ENCODE results near the gene TTLL6.

TTLL6 gene

DNA sequence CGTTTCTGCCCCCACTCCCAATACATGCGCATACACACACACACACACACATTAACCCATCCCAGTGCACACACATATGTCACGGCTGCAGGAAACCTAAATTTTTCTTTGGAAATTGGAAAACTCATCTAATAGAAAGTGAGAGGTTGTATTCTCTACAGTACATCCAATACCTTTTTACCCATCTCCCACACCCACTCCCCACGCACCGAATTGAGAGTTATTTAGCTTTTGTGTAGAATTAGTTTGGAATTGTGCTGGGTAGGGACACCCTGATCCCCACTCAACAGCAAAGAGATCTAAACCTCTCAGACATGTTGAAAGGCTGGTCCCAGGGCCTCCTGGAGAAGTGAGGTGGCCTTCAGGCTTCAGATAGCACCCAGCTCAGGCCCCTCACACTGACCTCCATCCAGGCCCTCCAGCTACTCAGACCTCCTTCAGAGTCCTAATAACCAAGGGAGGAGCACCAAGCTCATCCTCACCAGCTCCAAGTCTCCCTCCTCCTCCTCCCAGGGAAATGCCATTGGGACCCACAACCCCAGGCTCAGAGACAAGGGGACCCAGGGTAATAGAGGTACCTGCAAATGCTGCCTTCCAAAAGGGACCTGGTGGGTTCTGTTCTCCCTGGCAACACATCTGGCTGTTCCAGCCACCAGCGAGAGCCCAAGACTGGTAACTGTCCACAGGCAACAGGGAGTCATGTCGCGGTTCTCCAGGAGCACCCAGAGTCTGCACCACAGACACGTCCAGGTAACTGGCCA lies 89.4 kb downstream of the TTLL6 start:
- Histone ChIP-seq H3K27ac (ENCODE audit: low read depth, low read length) (no peak overlapping the region), H3K27me3 (ENCODE audit: control insufficient read depth, insufficient read depth, low read length) (peaks cover 57% of the 10 kb centered on the region)

DNA sequence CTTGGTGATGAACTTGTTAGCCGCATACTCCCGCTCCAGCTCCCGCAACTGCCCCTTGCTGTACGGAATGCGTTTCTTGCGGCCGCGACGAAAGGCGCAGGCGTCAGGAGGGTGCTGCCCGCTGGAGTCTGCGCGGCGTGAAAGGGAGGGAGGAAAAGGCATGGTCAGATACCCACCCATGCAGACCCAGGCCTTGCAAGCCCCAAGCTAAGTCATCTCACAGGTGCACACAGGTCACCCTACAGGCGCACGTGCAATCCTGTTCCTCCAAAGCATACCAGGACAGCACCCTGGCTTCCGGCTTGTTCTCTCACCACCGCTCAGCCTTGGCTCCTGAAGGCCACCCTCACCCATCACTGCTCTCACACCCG lies 90.1 kb downstream of the TTLL6 start:
- Histone ChIP-seq H3K4me1 (ENCODE audit: control insufficient read depth, insufficient read depth, low read length) (no peaks in the 10 kb centered on the region), H3K36me3 (ENCODE audit: control insufficient read depth, insufficient read depth, low read length) (no peaks in the 10 kb centered on the region), H3K27me3 (ENCODE audit: control insufficient read depth, insufficient read depth, low read length) (peaks cover 60% of the 10 kb centered on the region), H3K4me3 (ENCODE audit: low read length) (no peak overlapping the region), H3K27ac (ENCODE audit: low read depth, low read length) (no peak overlapping the region), H3K9ac (ENCODE audit: low read length) (no peak overlapping the region)

More for the DNA sequence above, 89.4 kb downstream of the TTLL6 start:
- Histone ChIP-seq H3K4me3 (ENCODE audit: low read length) (peak overlapping the region; percentile 66), H3K36me3 (ENCODE audit: control insufficient read depth, insufficient read depth, low read length) (no peaks in the 10 kb centered on the region), H3K9ac (ENCODE audit: low read length) (no peak overlapping the region), H3K4me1 (ENCODE audit: control insufficient read depth, insufficient read depth, low read length) (no peaks in the 10 kb centered on the region)

DNA sequence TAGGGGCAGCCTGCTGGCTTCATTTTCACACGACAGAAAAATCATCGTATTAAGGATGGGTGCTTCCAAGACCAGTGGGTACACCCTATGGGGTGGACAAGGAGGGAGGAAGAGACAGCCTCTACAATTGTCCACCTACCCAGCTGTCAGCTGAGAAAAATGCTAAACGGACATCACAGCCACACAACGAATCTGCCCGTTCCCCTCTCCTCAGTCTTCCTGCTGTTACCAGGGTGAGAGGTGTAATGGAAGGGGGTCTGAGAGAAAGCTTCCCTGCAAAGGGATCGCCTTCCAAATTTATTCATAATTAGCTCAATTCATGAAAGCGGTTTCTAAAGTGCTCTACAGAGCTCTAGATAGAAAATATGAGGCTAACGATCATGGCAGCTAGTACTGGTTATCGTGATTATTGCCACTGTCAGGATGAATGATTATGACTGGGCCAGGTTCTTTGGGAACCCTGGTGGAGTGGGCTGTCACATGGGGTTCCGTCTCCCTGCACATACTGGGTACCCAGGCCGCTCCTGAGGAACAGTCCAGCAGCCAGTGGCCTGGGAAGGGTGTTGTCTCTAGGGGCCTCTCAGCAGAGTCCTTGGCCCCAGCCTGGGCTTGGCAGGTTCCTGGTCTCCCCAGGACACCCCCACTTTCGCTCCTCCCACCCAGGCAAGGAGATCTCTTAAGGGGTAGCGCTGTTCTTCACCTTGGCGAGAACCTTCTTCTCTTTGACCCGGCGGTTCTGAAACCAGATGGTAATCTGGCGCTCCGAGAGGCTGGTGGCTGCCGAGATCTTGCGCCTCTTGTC lies 90.7 kb downstream of the TTLL6 start:
- Histone ChIP-seq H3K4me1 (ENCODE audit: control insufficient read depth, insufficient read depth, low read length) (no peaks in the 10 kb centered on the region), H3K9ac (ENCODE audit: low read length) (no peak overlapping the region), H3K4me3 (ENCODE audit: low read length) (no peak overlapping the region), H3K27me3 (ENCODE audit: control insufficient read depth, insufficient read depth, low read length) (peaks cover 61% of the 10 kb centered on the region), H3K36me3 (ENCODE audit: control insufficient read depth, insufficient read depth, low read length) (no peaks in the 10 kb centered on the region), H3K27ac (ENCODE audit: low read depth, low read length) (no peak overlapping the region)

DNA sequence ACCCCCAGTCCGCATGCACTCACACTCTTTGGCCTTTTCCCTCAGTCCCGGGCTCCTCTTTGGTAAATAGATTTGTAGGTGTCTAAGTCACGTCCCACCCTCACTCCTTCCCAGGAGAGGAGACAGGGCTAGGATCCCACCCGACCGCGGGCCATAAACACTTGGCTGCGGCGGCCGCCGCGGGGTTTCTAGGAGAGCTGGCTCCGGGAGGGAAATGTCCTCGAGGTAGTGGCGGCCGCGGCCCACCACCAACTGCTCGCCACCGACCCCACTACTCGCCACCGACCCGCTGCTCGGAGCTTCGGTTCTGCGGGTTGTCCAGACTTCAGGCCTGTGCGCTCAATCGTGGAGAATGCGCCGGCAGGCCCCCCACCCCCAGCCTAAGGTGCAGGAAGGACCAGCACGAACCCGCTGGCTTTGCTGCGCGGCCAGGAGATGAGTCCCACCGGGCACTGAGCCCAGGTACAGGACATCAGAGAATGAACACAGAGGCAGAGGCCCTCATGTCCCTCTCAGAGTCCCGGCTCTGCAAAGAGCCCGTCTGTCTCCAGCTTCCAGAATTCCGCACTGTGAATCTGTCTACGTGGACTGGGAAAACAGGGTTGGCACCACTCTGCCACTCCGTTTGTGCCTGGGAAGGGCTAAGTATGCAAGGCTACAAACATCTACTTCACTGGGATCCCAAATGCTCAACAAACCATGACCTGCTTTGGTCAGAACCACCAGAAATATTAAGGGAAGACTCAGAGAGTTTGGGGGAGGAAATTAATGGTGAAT lies 91.6 kb downstream of the TTLL6 start:
- Histone ChIP-seq H3K4me3 (ENCODE audit: low read length) (no peak overlapping the region), H3K36me3 (ENCODE audit: control insufficient read depth, insufficient read depth, low read length) (no peaks in the 10 kb centered on the region), H3K4me1 (ENCODE audit: control insufficient read depth, insufficient read depth, low read length) (no peaks in the 10 kb centered on the region), H3K27me3 (ENCODE audit: control insufficient read depth, insufficient read depth, low read length) (peaks cover 67% of the 10 kb centered on the region), H3K9ac (ENCODE audit: low read length) (no peak overlapping the region), H3K27ac (ENCODE audit: low read depth, low read length) (no peak overlapping the region)

DNA sequence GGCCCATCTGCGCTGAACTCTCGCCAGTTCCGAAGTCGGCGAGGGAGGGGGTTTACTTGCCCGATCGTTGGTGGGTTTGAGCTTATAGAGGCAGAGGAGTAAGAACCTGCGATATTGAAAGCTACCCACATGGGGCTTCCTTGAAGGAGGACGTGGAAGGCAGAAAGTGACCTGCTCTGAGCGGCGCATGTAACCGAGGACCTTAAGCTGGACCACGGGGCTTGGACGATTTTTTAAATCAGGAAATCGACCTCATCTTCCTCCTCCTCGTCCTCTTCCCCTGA lies 92.1 kb downstream of the TTLL6 start:
- Histone ChIP-seq H3K4me1 (ENCODE audit: control insufficient read depth, insufficient read depth, low read length) (no peaks in the 10 kb centered on the region), H3K9ac (ENCODE audit: low read length) (no peak overlapping the region), H3K4me3 (ENCODE audit: low read length) (no peak overlapping the region), H3K27ac (ENCODE audit: low read depth, low read length) (no peak overlapping the region), H3K36me3 (ENCODE audit: control insufficient read depth, insufficient read depth, low read length) (no peaks in the 10 kb centered on the region), H3K27me3 (ENCODE audit: control insufficient read depth, insufficient read depth, low read length) (peaks cover 64% of the 10 kb centered on the region)

DNA sequence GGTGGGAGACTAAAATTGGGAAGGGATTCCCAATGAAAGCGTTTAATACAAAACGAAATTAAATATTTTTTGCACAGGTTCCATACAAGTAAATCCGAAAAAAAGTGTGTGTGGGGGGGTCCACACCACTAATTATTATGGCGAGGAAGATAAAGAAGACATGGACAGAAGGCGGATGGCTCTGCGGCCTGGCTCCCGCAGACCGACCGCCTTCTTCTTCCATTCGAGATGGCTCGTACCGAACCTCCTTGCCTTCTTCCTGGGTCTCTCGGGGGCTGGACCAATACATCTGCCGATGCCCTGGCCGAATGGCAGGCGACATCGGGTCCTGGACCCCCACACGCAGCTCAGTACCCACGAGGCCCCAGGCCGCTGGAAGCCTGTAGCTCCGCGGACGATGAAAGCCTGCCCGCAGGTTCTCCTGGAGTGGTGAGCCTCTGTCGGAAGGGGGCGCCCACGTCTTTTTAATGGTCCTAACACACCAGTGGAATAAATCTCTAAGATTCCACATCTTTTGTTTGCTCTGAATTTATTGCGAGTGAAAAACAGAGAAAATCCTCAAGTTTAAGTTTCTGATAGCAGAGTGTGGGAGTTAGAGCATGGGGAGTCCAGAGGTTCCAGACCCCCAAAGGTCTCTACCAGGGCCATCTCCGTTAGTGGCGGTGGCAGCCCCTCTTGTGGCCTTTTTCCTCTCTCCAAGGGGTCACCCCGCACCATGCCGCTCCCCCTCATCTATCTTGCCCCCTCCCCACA lies 92.6 kb downstream of the TTLL6 start:
- Histone ChIP-seq H3K4me3 (ENCODE audit: low read length) (peak overlapping the region; percentile 2), H3K36me3 (ENCODE audit: control insufficient read depth, insufficient read depth, low read length) (no peaks in the 10 kb centered on the region), H3K27ac (ENCODE audit: low read depth, low read length) (no peak overlapping the region), H3K4me1 (ENCODE audit: control insufficient read depth, insufficient read depth, low read length) (no peaks in the 10 kb centered on the region), H3K9ac (ENCODE audit: low read length) (no peak overlapping the region), H3K27me3 (ENCODE audit: control insufficient read depth, insufficient read depth, low read length) (peaks cover 61% of the 10 kb centered on the region)

DNA sequence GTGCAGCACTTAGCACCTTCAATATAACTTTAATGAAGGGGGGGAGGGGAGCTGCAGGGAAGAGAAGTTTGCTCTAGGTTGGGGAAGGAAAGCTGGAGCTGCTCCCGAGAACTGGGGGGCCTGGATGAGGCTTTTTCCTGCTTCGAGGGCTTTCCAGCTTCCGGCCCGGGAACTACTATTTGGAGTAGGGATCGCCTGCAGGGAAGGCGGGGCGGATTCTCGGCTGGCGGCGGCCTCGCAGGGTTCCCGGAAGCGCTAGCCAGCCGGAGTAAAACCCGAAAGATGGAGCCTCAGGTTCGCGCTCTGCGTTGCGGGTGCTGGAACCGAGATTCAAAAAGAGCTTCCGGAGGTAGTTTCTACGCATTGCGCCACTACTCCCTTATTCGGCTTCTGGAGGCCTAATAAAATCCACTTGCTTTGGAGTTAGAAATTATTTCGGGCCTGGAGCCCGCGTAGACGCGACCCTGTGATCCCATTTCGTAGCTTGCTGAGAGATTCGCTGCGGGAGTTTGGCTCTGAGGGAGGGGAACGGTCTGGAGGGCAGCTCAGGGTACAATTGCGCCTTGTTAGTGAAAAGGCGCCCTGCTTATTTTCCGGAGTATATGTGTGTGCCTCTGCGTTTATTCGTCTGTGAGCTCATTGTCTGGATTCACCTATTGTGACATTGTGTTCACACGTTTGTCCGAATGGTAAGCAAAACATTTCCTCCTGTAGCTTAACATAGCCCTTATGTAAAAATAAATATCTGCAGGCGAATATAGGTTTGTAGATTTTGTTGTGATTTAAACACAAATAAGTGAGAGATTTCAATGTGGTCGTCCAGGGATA lies 93.4 kb downstream of the TTLL6 start:
- Histone ChIP-seq H3K27ac (ENCODE audit: low read depth, low read length) (no peak overlapping the region), H3K9ac (ENCODE audit: low read length) (no peak overlapping the region), H3K4me1 (ENCODE audit: control insufficient read depth, insufficient read depth, low read length) (no peaks in the 10 kb centered on the region), H3K36me3 (ENCODE audit: control insufficient read depth, insufficient read depth, low read length) (no peaks in the 10 kb centered on the region), H3K4me3 (ENCODE audit: low read length) (peak overlapping the region; percentile 55), H3K27me3 (ENCODE audit: control insufficient read depth, insufficient read depth, low read length) (peaks cover 64% of the 10 kb centered on the region)

DNA sequence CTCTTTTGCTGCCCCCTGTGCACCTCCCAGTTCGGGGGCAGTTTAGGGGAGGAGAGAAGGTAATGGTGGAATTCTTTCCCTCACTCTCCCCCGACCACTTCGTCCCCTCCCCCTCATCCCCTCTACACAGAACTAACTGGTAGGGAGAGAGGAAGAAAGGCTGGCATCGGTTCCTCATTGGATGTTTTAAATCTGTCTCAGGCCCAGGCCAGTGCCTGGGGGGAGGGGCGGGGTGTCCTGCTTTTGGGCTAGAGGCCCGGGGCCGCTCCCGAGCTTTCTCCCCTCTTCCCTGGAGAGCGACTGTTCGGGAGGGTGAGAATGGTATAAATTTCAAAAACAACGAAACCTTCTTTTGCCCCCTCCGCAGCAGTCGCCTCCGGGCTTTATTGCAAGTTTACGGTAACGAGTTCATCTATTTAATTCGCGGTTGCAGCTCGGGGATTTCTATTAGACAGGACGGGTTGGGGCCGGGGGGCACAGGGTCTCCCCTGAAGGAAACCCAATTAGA lies 94.1 kb downstream of the TTLL6 start, which contains the start of gene PRAC2:
Gene PRAC2 (plus strand): TSS at position 271 of the 508 bp plus-strand sequence. CDS start 1,226 bp downstream, outside the sequence.
- H3K27ac ChIP-seq (ENCODE audit: low read depth, low read length), result no peak within 1 kb of the TSS
- no peaks in the 10 kb centered on the region for H3K36me3 ChIP-seq (ENCODE audit: control insufficient read depth, insufficient read depth, low read length)
- H3K4me1 ChIP-seq (ENCODE audit: control insufficient read depth, insufficient read depth, low read length), result no peaks in the 10 kb centered on the region
- H3K27me3 ChIP-seq (ENCODE audit: control insufficient read depth, insufficient read depth, low read length), result peaks cover 63% of the 10 kb centered on the region
- peak within 1 kb of the TSS; percentile 55 for H3K4me3 ChIP-seq (ENCODE audit: low read length)
- H3K9ac ChIP-seq (ENCODE audit: low read length), result peak within 1 kb of the TSS; percentile 35

DNA sequence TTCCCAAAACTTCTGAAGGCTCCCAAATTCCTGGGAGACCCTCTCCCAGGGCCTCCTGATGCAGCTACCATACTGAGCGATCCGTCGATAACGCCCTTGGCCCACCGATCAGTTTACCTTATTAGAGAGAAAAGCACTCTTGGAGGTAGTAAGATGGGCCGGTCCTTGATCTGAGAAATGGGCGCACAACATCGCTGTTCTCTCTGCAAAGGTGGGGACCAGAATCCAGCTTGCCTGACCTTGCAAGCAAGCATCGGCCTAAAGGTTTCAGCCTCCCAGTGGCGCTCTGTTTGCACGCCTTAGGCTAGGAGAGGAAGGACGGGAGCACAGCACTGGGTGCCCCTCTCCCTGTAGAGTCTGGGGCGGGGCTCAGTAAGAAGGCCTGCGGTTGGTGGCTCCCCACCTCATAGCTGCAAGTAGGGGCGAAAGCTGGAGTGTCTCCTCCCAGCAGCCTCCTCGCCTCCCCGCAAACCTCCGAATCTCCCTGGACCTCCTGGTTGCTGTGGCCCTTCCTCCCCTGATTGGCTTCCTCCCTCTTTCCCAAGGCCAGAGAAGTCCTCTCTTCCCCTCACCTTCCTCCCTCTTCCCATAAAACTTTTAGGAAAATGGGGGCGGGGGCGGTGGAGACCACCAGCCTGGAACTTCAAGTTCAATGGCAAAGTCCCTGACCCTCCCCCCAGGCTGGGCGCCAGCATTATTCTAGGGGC lies 94.7 kb downstream of the TTLL6 start, which contains the start of gene PRAC1:
Gene PRAC1 (minus strand): TSS at position 318 of the 707 bp plus-strand sequence. CDS start 126 bp downstream, at position 192.
- Histone ChIP-seq H3K27ac (ENCODE audit: low read depth, low read length) (no peak within 1 kb of the TSS), H3K27me3 (ENCODE audit: control insufficient read depth, insufficient read depth, low read length) (peaks cover 60% of the 10 kb centered on the region), H3K36me3 (ENCODE audit: control insufficient read depth, insufficient read depth, low read length) (no peaks in the 10 kb centered on the region), H3K4me3 (ENCODE audit: low read length) (peak within 1 kb of the TSS; percentile 55), H3K4me1 (ENCODE audit: control insufficient read depth, insufficient read depth, low read length) (no peaks in the 10 kb centered on the region), H3K9ac (ENCODE audit: low read length) (peak within 1 kb of the TSS; percentile 35)

DNA sequence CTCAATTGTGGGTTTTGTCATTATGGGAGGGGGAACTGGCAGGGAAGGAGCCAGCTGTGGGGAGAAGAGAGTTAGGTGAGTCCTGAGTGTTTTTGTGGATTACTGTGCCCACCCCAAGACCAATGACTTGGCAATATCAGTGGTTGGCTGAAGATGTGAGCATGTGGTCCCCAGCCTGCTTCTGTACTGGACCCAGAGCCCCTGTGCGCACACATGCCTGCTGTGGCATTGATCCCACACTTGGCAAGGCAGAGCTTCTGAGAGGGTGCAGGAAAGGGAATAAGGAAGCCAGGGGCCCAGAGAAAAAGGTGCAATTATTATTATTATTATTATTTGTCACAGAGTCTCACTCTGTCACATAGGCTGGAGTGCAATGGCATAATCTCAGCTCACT lies 96.0 kb downstream of the TTLL6 start:
- peaks cover 50% of the 10 kb centered on the region for H3K27me3 ChIP-seq (ENCODE audit: control insufficient read depth, insufficient read depth, low read length)
- H3K4me1 ChIP-seq (ENCODE audit: control insufficient read depth, insufficient read depth, low read length), result no peaks in the 10 kb centered on the region
- H3K36me3 ChIP-seq (ENCODE audit: control insufficient read depth, insufficient read depth, low read length), result no peaks in the 10 kb centered on the region
- no peak overlapping the region for H3K27ac ChIP-seq (ENCODE audit: low read depth, low read length)
- peak overlapping the region; percentile 37 for H3K4me3 ChIP-seq (ENCODE audit: low read length)
- no peak overlapping the region for H3K9ac ChIP-seq (ENCODE audit: low read length)
